Esophagus squamous epithelium (tissue), 4 donors: Measurements from ENCODE around the gene UVRAG.

Experiments
- CTCF ChIP-seq, 6 experiments: fragments of 450-650 bp in 4 of 6; fragments of 200-600 bp in 2 of 6; sonication (generic) in 2 of 6; IDR thresholded peaks; one replicate each; pipeline ENCODE4 v1.5.1; 2016 to 2019; ENCODE audit warnings: antibody characterized with exemption in 6 of 6, mild to moderate bottlenecking in 4 of 6, moderate library complexity in 4 of 6
- POLR2A ChIP-seq, 4 donors: fragments of 450-650 bp; IDR thresholded peaks; one replicate each; pipeline ENCODE4 v1.6.1; 2017; ENCODE audit warnings: antibody characterized with exemption in 4 of 4, mild to moderate bottlenecking in 4 of 4, moderate library complexity in 3 of 4

- TF ChIP-seq CTCF (IDR thresholded peaks at IDR 0.05) = no peak
- no peak for TF ChIP-seq POLR2A (IDR thresholded peaks at IDR 0.05)
Observed at GRCh38 chr11:76148941-76149613, 334.1 kb downstream of the UVRAG start.
